HCEC 1CT (cell line): ENCODE measurements around the gene ADD3.

ENCODE experiments used
- DNase-seq: peaks from one replicate; pipeline ENCODE4 v3.0.0-alpha.2; 2017

ADD3 gene

DNA sequence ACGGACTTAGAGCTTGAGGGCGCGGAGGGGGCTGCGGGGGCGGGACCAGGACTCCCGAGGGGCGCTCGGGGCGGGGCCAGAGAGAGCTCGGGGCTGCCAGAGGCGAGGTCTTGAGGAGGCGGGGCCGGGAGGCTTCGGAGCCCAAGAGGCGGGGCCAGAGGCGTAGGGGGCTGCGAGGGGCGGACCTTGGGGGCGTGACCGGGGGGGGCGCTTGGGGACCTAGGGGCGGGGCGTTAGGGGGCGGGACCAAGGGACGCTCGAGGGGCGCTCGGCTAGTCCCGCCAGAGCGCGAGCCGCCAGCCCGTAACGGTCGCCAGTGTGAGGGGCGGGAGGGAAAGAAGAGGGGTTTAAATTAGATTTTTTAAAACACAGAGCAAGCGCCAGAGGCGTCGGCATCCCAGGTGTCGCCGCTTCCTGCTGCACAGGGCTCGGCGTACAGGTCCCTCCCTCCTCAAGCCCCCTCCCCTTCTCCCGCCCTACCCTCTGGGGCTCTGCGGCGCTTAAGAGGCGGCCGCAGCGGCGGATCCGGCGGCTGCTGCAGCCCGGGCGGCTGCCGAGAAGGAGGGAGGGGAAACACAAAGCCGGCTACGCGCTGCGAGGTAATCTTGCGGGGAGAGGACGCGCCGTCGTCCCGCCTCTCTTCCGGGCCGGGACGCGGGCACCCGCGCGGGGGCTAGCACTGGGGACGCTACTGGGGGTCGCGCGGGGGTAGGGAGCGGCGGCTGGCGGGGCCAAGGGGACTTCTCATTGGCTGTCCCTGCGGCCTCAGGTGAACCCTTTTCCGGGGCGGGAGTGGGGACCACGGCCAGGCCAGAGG is at the start of gene ADD3:
Gene ADD3 (plus strand): TSS at position 284 of the 817 bp plus-strand sequence. CDS start 92,670 bp downstream, outside the sequence.
- DNase-seq = peak; percentile 88

GRCh38 chr10:109958059-109958458 is 49.7 kb upstream of the ADD3 start:
- no peak for DNase-seq

- no peak for DNase-seq
Observed at GRCh38 chr10:109959259-109960145, 48.3 kb upstream of the ADD3 start.

DNA sequence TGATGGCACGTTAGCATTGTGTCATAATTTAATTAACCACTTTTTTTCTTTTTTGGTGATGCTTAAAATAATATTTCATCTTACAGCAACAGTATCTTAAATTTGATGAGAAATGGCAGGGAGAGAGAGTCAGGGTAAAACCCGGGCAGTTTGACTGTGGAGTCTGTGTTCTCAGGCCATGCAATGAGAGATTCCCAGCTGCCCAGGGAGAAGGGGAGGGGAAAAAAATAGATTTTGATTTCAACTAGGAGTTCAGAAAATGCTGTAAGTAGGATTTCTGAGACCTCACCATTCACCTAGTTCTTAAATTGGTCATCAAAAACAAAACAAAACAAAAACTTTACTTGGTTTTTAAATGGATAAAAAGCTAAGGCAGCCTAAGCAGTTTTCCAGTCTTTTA is 47.1 kb upstream of the ADD3 start:
- no peak for DNase-seq

DNA sequence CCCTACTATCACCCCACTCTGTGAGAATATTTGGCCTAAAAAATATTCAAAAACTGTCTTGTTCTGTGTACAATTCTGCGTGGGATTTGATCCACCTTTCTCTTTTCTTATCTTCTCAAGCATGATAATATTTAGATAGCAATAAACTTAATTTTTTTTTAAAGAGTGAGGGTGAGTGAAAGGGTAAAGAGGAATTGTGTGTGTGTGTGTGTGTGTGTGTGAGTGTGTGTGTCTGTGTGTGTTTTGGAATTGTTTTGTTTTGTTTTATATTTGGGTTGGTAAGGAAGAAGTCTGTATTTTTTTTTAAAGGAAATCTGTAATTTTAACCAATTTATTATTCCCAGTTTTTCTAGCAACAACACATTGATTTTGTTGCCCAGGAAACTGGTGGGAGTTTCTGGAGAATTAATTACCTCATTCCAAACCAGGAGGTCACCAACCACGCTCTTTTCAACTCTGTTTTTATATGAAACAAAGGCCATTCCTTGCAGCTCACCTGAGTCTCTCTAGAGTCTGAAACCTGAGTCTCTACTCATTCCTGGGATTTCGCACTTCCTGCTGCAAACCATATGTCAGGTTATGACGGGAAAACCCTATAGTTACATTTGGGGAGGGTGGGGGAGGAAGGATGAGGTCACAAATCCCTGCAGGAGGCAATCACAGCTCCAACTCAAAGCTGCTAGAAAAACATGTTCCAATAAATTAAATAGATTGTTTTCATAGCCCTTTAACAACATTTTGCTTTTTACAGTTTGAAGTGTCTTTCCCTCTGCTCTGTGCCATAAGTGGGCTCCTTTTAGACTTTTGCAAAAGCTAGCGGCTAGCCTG is 46.4 kb upstream of the ADD3 start:
- DNase-seq = no peak

GRCh38 chr10:109962247-109962646 is 45.5 kb upstream of the ADD3 start:
- DNase-seq = peak; percentile 12

DNA sequence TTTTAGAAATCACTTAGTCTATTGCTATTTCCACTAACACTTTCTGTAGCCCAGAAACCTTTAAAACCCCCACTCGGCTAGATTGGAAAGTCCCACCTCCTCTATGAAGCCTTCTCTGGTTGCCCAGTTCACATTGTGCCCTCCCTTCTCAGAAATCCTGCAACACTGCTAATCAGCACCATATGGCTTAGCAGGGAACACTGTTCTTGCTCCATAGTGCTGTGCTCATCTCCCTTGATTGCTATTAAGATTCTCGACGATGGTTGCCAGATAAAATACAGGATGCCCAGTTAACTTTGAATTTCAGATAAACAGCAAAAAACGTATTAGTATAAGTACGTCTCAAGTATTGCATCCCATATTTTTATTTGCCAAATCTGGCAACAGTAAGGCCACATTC is 44.3 kb upstream of the ADD3 start:
- DNase-seq = no peak

- DNase-seq = no peak
Observed at GRCh38 chr10:109964318-109964717, 43.5 kb upstream of the ADD3 start.

DNA sequence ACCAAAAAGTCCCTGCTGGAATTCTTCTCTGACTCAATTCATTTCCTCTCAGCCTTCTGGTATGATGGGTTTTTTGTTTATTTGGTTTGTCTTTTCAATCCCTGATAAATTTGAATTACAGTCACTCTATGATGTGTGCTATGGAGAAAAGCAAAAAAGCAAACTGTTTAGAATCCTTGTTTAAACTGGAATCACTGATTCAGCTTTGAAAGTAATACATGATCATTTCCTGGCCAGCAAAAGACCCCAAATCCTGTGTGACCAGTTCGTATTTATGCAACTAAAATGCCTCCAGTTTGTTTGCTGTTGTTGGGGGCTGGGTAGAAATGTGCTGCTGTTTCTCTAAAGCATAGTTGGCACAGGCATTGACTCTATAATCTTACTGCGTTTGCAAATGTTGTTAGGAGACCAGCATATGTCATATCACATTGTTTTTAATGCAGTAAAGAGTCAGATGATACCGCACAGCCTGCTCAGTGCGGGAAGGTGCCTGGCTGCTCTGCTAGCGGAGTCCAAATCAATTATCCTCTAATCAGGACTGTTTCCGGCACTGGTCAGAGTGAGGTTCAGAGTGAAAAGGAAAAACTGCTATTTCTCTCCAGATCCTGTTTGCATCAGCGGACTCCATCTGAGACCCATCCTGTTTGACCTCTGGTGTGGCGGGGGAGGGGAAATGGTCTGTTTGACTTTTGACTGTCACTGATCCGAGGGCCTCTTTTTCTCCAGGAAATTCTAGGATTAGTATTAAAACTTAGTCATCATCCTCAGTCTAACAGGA is 40.6 kb upstream of the ADD3 start:
- peak; percentile 79 for DNase-seq

GRCh38 chr10:109967739-109968088 is 40.1 kb upstream of the ADD3 start:
- no peak for DNase-seq

DNA sequence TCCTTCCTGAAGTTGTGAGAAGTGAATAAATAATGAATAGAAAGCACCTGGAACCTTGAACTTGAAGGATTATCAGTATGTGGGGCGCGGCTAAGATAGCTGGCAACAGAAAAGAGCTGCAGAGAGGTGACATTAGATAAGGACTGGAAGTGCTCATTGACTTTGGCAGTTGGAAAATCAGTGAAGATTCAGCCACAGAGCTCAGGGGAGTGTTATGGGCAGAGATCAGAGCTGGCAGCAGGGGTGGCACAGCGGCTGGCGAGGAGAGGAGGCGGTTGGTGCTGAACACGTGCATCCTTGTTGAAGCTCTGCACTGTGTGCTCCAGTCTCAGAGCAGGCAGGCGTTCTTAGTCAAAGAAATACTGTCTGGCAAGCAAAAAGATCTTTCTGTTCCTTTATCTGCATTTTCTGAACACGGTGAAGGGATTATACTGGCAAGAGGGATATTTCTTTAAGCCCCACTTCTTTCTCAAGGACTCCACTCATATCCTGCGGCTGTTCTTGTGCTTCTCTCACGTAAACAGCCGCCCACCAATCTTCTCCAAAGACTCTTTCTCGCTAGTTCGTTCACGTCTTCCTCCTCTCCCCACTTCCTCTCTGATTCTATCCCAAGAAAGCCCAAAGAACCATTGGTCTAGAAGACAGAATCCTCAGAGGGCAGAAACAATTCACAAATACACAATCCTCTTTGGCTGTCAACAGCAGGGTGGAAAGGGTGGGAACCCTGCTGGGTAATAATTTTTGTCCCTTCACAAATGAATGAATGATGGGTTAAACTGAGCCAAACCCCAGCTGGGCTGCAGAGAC is 38.6 kb upstream of the ADD3 start:
- DNase-seq = no peak

DNA sequence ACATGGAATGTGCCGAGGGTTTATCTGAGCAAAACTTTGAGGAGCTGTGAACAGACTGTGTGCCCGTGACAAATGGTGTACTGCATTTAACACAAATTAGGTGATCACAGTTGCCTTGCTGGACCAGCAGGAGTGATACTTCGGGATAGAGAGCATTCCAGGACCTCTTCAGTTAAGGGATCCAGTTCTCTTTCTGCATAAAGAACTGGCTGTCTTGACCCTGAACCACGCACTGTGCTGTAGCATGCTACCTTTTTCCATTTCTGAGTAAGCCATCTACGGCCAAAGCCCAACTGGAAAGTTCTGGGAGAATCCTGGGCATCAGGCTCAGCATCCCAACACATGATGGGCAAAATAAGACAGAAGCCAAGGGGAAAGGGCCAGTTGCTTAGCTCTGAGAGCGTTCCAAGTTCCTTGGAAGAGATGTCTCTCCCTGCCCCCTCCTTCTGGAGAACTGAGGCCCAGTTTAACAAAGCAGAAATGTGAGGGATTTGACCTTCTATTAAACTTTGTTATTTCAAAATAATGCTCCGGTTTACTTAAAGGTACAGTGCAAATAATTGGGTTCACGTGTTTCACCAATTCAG is 37.9 kb upstream of the ADD3 start:
- DNase-seq = no peak

DNA sequence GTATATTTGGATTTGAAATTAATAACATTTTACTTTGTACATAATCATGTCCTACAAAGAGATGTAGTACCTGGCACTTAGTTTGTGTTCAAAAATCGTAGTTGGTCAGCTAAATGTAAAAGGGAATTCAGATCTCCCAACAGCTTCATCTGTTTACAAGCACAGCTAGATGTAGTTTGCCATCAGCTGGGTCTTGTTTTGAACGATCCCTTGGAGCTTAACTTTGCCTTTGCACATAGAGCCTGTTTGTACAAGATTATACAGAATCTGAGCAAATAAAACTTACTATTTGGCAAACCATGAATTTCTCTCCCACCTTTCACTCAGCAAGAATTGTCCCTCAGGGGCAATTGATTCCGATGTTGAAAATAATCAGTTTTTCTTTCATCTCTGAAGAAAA is 36.1 kb upstream of the ADD3 start:
- no peak for DNase-seq

DNA sequence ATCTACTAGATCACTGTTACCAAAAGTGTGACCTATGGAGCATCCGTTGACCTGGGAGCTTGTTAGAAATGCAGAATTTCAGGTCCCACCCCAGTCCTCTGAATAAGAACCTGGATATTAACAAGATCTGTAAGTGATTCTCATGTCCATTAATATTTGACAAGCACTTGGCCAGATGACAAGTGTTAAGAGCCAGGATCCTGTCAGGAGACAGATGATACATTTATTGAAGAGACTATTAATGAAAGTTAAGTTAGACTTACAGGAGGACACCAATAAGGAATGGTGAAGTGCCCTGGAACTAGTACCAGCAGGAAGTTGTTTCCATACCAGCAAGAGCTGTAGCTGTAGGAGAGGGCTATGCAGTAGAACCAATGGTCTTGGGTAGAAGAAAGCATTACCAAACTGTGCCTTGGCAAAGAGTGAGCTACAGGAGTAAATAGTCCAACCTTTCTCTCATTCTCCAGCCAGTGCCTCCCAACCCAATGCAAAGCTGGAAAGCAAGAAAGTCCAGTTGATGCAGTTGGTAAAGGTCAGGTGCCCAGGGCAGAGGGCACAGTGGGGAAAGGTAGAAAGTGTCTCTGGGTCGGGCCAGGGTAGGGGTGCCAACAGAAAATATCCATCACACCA is 35.3 kb upstream of the ADD3 start:
- no peak for DNase-seq

DNA sequence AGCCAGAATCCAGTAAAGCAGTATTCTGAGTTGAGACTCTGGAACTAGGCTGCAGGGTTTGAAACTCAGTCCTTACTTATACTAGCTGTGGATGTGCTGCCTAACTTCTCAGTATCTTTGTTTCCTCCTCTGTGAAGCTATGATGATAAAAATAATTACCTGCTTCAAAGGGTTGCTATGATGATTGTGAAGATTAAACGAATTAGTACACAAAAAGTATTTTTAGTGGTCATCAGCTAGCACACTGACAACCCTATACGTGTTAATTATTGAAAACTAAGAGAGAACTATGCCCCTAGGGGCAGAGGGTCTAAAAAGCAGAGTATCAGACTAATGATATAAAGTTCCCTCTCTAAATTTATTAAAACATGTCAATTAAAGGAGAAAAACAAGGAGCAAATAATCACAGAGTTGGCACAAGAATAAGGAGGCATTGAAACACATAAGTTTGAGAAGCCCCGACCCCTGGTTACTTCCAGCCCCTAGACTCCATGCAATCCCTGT is 34.4 kb upstream of the ADD3 start:
- no peak for DNase-seq

DNA sequence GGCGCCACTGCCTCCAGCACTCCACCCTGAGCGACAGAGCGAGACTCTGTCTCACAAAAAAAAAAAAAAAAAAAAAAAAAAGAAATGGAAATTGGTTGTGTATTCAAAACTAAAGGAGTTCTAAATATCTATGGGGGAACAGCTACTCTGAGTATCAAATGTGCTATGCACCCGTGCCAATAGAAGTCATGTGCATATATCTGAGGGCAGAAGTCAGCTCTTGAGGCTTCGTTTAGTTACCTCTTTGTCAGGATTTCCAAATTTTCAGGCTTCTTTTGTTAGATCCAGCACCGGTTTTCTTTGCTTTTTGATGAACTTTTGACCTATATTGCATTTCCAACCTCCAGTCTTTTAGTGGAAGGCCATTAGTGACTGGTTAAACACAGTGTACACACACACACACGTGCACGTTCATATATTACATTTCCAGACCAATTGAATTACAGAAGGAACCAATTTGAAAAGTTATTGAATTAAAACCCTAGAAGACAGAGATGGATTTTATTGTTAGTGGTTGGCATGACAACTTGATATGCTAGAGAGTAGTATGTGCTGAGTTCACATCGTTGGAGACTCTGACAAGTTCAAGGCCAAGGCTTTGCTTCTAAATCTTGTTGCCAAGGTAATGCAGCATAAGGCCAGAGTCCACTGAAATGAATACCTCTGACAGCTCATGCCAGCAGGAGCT is 33.1 kb upstream of the ADD3 start:
- no peak for DNase-seq

GRCh38 chr10:109975244-109976190 is 32.3 kb upstream of the ADD3 start:
- no peak for DNase-seq

DNA sequence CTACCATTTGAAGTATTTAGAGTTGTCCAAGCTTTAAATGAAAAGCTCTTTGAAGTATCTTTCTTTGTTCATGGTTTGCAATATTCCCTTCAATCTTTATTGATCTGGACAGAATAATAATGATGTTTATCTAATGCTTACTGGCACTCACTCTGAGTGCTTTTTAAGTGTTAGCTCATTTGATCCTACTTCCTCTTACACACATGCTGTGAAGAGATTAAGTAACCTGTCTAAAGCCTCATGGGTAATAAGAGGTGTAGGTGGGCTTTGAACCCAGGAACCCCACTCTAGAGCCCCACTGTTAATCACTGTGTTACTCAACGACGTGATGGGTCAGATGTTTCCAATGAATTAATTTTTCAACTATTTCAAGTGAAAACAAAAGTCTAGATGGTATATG is 31.1 kb upstream of the ADD3 start:
- DNase-seq = no peak

GRCh38 chr10:109977382-109977806 is 30.4 kb upstream of the ADD3 start:
- no peak for DNase-seq
